Activated T-cell treated with anti-CD3 and anti-CD28 coated beads, Interleukin-2, amount 50 U/mL, for 4 hours (primary cell): ENCODE results near the gene PEX11B. TPM values are rescaled to one million over a fixed set of nuclear protein-coding genes. Genes with fewer than 3 reads are reported as not detected.

ENCODE experiments used
- ATAC-seq, 2 donors: fragments of 200-7000 bp; cut with Tn5 transposase; one replicate each; pipeline ENCODE4 v1.10.0; 2021
- DNase-seq: peaks from one replicate; pipeline ENCODE4 v3.0.0-alpha.2; 2020
- H3K27me3 Mint-ChIP-seq: one replicate; pipeline ENCODE4 v1.8.0; 2021; ENCODE audit warnings: low read depth, mixed read lengths
- H3K36me3 Mint-ChIP-seq: one replicate; pipeline ENCODE4 v1.8.0; 2022; ENCODE audit warnings: mixed read lengths; ENCODE audit not compliant: insufficient read depth
- H3K4me1 Mint-ChIP-seq: one replicate; pipeline ENCODE4 v1.8.0; 2021; ENCODE audit warnings: low read depth, mixed read lengths
- H3K4me3 Mint-ChIP-seq: one replicate; pipeline ENCODE4 v1.8.0; 2021; ENCODE audit warnings: mild to moderate bottlenecking, moderate library complexity, mixed read lengths
- H3K9me3 Mint-ChIP-seq: one replicate; pipeline ENCODE4 v1.8.0; 2021; ENCODE audit warnings: mixed read lengths
- total RNA-seq, 3 donors: library from RNA; stranded (reverse); gene quantifications; one replicate each; pipeline ENCODE4 v1.2.1, GENCODE V29; 2021

Gene PEX11B
- total RNA-seq, 3 donors from 2014 or later: 26.3 to 28.6 (median 28.0) TPM

DNA sequence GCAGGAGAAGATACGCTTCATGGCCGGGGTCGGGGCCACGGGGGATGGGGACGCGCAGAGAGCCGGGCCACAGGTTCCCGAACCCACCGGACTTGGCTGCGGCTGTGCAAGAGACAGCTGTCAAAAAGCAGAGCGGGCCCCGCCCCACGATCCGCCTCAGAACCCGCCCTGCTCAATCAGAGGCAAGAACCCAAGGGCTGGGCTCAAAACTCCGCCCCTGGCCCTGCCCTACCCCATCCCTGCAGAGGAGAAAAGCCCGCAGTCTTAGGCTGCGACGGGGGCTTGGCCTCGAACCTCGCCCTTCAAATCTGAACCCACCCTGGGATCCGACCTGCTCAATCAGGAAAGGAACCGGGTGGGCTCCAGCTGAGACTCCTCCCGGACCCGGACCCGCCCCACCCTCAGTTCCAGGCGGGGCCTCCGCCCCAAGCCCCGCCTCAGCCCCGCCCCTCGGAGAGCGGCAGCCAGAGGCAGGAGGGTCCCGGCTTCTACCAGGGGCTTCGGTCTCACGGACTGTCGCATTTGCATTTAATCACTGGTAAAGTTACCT lies 32.7 kb downstream of the PEX11B start, which contains the start of gene ANKRD35:
Gene ANKRD35, minus strand, starts transcription at position 129 of the 550 bp plus-strand sequence. Its CDS starts 108 bp downstream, at position 21.
- peak; percentile 79 for DNase-seq
- Mint-ChIP-seq H3K9me3 (no peaks in the 10 kb centered on the region), H3K36me3 (no peaks in the 10 kb centered on the region), H3K4me3 (peak within 1 kb of the TSS; percentile 82), H3K27me3 (peaks cover 24% of the 10 kb centered on the region), H3K4me1 (peaks cover 18% of the 10 kb centered on the region)
- ATAC-seq: peak; percentile 99 to 100

DNA sequence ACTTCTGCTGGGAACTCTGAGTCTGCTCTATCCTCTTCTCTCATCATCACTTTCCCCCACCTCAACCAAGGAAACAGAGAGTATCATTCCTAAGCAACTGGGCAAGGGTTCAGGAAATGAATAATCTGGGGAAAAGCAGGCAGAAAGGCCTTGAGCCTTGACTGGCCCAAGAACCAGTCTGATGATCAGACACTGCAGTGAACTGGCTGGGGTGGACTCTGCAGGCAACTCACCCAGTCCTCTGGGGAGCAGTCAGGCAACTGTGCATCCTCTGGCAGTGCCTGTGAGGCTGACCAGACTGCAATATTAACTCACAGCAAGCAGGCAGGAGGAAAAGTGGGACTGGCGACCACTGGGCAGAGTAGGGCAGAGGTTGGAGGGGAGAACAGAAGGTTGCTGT lies 33.8 kb downstream of the PEX11B start:
- Mint-ChIP-seq H3K9me3 (no peaks in the 10 kb centered on the region), H3K36me3 (no peaks in the 10 kb centered on the region), H3K4me1 (peaks cover 18% of the 10 kb centered on the region), H3K4me3 (peak overlapping the region; percentile 82), H3K27me3 (peaks cover 24% of the 10 kb centered on the region)
- ATAC-seq: no peak
- DNase-seq: no peak

DNA sequence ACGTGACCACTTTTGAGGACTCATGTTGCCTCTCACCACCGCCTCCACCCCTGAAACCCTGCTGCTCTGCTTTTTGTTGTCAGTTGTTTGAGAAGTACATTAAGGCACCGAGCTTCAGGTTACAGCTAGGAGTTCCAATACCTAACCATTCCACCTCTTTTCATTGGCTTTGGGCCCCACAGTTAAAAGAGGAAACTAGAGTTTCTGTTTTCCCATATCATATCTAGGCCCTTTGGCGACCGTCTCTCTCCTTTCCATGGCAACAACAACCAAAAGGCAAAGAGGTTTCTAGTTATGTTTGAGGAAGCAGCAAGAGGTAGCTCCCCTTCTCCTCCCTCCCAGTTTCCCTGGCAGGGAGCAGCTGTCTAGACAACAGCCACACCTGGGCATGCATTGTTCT lies 38.7 kb downstream of the PEX11B start:
- H3K9me3 Mint-ChIP-seq: no peaks in the 10 kb centered on the region
- H3K27me3 Mint-ChIP-seq: peaks cover 25% of the 10 kb centered on the region
- ATAC-seq (no peak), DNase-seq (no peak)
- peaks cover 2% of the 10 kb centered on the region for H3K4me1 Mint-ChIP-seq
- H3K4me3 Mint-ChIP-seq: no peak overlapping the region
- no peaks in the 10 kb centered on the region for H3K36me3 Mint-ChIP-seq

DNA sequence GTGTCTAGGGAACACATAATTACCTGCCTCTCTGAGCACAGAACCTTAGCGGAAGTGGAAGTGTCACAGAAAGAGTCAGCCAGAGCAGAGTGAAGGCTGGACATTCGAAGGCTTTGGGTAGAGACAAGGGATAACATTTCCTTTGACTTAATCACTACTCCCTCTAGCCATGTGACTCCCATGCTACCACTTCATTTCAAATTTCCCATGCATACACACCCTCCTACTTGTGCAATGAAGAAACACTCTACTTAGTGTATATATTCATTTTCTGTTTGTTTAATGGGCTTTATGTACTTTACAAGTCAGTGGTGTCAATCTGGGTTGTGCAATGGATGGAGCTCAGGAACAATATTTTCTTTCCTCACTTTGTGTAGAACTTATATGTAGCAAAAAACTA lies 39.8 kb downstream of the PEX11B start:
- Mint-ChIP-seq H3K4me3 (no peak overlapping the region), H3K36me3 (no peaks in the 10 kb centered on the region), H3K27me3 (peaks cover 20% of the 10 kb centered on the region), H3K4me1 (no peaks in the 10 kb centered on the region), H3K9me3 (no peaks in the 10 kb centered on the region)
- ATAC-seq (no peak), DNase-seq (no peak)

DNA sequence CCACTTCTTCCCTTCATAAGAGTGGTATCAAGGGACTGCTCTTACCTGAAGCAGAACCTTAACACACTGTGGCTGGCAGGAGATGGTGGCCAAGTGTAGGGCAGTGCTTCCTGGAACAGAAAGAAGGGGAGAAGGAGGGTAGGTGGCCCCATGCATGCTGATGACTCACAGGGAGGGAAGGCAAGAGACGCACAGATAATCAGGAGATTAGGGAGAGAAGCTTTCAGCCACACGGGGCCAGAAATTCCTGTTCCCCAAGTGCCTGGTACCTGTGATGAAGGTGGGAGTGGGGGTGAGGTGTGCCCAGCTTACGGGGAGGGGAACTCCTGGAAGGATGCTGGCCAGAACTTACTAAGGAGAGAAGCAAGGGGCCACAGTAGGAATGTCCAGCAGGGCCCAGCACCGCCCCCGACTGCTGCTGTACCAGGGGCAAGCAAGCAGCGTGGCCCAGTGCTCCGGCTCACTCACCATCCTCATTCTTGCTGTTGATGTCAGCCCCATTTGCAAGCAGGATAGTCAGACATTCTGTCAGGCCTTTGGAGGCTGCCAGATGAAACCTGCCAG lies 40.5 kb downstream of the PEX11B start:
- Mint-ChIP-seq H3K36me3 (no peaks in the 10 kb centered on the region), H3K4me1 (peaks cover under 1% of the 10 kb centered on the region), H3K9me3 (no peaks in the 10 kb centered on the region), H3K4me3 (no peak overlapping the region), H3K27me3 (peaks cover 15% of the 10 kb centered on the region)
- DNase-seq (no peak), ATAC-seq (no peak)

DNA sequence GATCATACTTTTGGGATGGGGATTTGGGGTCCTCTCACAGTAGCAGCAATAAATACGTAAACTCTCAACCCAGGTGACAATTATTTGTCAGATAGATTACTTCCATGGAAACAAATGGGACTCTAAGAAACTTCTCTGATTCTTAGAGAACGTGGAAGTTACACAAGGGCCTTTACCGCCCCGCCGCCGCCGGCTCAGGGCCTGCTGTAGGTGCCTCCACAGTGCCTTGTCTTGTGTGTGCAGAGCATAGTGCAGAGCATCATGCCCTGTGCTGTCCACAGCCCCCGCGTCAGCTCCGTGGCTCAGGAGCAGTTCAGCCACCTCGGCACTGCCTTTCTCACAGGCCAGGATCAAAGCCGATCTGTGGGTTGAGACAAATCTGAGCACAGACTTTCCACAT lies 43.9 kb downstream of the PEX11B start:
- Mint-ChIP-seq H3K27me3 (peaks cover 10% of the 10 kb centered on the region), H3K36me3 (no peaks in the 10 kb centered on the region), H3K9me3 (no peaks in the 10 kb centered on the region), H3K4me3 (no peak overlapping the region), H3K4me1 (peaks cover 17% of the 10 kb centered on the region)
- DNase-seq: no peak
- no peak for ATAC-seq

DNA sequence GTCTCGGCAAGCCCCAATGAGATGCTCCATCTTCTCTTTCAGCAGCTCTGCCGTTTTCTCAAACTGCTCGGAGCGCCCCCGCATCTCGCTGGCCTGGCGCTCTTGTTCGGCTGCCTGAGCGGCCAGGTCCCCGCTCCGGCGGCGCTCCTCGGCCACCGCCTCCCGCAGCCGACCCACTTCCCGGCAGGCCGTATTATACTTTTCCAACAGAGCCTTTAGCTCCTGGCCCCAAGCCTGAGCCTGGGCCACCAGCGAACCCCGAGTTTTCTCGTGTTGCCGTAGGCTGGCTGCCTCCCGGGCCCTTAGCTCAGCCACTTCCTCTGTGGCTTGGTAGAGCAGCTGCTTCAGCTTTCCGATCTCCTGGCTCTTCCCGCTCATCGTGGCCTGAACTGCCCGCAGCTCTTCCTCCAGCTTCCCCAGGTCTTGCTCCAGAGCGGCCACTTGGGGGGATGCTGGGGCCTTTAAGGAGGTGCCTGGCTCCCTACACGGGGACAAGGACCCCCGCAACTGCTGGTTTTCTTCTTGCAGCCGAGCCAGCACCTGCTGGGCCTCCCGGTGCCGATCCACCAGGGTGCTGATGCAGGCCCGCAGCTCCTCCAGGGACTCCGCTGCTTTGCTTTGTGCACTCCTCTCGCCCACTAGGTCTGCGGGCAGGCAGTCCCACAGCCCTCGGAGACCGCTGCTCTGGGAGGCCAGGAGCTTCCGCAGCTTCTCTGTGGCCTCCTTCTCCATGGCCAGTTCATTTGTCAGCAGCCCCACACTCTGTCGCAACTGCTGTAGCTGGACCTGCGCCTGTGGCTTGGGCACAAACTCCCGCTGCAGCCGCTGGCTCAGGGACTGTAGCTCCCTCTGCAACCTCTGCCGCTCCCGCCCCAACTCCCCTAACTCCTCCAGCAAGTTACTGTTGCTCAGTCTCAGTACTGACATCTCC lies 46.3 kb downstream of the PEX11B start:
- ATAC-seq: peak; percentile 75 to 82

DNA sequence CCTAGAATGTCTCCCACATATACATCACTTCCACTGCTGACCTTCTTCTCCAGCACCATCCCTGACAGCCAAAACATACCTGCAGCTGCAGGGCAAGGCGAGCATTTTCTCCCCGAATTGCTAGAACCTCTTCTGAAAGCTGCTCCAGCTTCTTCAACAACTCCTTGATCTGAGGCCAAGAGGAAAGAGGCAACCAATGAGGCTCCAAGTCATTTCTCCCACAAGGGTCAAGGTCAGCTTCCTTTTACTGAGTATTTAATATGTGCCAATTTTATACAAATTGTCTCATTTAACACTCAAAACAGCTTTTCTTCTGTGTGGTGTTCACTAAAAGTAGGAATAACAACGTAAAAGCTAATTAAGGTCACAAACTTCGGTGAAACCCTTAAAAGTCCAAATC lies 50.3 kb downstream of the PEX11B start:
- ATAC-seq (no peak), DNase-seq (no peak)
- no peaks in the 10 kb centered on the region for H3K9me3 Mint-ChIP-seq
- H3K36me3 Mint-ChIP-seq: no peaks in the 10 kb centered on the region
- H3K4me1 Mint-ChIP-seq: peaks cover 17% of the 10 kb centered on the region
- no peak overlapping the region for H3K4me3 Mint-ChIP-seq
- peaks cover 3% of the 10 kb centered on the region for H3K27me3 Mint-ChIP-seq

More for the DNA sequence above, 46.3 kb downstream of the PEX11B start:
- H3K9me3 Mint-ChIP-seq: no peaks in the 10 kb centered on the region
- peak overlapping the region; percentile 76 for H3K4me3 Mint-ChIP-seq
- DNase-seq: peak; percentile 27
- peaks cover 17% of the 10 kb centered on the region for H3K4me1 Mint-ChIP-seq
- peaks cover 10% of the 10 kb centered on the region for H3K27me3 Mint-ChIP-seq
- H3K36me3 Mint-ChIP-seq: no peaks in the 10 kb centered on the region

DNA sequence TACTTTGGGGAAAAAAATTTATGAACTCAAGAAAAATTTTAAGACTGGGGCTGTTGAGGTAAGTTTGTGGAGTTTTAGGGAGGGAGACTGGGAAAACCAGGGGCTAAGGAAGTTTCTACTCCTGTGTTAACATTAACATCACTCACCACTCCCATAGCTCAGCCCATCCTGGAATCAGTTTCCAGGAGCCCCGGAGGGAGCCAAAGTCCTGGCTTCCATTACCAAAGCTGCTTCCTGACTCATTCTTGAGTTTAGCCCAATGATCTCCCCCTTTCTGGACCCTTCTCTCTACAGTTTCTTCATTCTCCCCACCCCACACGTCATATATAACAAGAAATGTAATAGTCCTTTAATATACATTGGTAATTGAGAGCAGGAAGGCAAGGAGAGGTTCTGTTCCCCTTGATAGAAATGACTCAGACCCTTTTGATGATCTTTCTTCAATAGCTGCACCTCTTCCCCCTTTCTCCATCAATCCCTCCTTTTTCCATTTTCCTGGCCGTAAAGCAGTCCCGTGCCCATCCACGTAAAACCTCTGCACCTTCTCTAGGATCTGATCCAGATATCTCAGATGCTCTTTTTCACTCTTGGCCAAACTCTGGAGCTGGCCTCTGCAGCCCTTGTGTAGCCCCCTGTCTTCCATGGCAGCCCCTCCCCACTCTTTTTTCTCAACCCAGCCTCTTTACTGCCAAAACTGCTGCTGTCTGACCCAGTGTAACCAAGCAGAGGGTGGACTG lies 55.1 kb downstream of the PEX11B start:
- peaks cover 3% of the 10 kb centered on the region for H3K4me1 Mint-ChIP-seq
- H3K36me3 Mint-ChIP-seq: no peaks in the 10 kb centered on the region
- no peaks in the 10 kb centered on the region for H3K9me3 Mint-ChIP-seq
- no peak for ATAC-seq
- no peak for DNase-seq
- peaks cover 3% of the 10 kb centered on the region for H3K27me3 Mint-ChIP-seq
- H3K4me3 Mint-ChIP-seq: no peak overlapping the region

Other genes with a start within 250 kb of the PEX11B start
- under 1 TPM in 1 of 3 donors, not detected in 2; 0.08 TPM for gene PDZK1, start 211.3 kb downstream of the PEX11B start, total RNA-seq
- 1 to 10 TPM; 1.7 to 6.4 (median 2.2) TPM for gene CD160, start 199.2 kb downstream of the PEX11B start, total RNA-seq
- 10 to 100 TPM; 12.6 to 13.5 (median 12.6) TPM for gene RNF115, start 94.6 kb downstream of the PEX11B start, total RNA-seq
- 10 to 100 TPM; 55.6 to 64.5 (median 55.8) TPM for gene POLR3C, start 94.5 kb downstream of the PEX11B start, total RNA-seq
- gene NUDT17, start 73.1 kb downstream of the PEX11B start, total RNA-seq: 1 to 10 TPM; 2.1 to 3.1 (median 2.8) TPM
- 10 to 100 TPM; 10.6 to 14.2 (median 12.0) TPM for gene PIAS3, start 59.6 kb downstream of the PEX11B start, total RNA-seq
- gene ANKRD35, start 32.9 kb downstream of the PEX11B start, total RNA-seq: under 1 TPM; 0.05 to 0.42 (median 0.10) TPM
- gene ITGA10, start 8.7 kb downstream of the PEX11B start, total RNA-seq: 1 to 10 TPM; 1.2 to 1.4 (median 1.2) TPM
- gene RBM8A, start 8.8 kb upstream of the PEX11B start, total RNA-seq: 100 to 1,000 TPM; 603 to 609 (median 606) TPM
- 10 to 100 TPM; 40.7 to 43.3 (median 41.9) TPM for gene LIX1L, start 39.3 kb upstream of the PEX11B start, total RNA-seq
- 1 to 10 TPM; 6.2 to 8.7 (median 7.6) TPM for gene ANKRD34A, start 45.9 kb upstream of the PEX11B start, total RNA-seq
- 10 to 100 TPM; 11.7 to 14.5 (median 13.9) TPM for gene POLR3GL, start 46.0 kb upstream of the PEX11B start, total RNA-seq
- gene TXNIP, start 77.9 kb upstream of the PEX11B start, total RNA-seq: 10 to 100 TPM; 68.9 to 91.0 (median 83.7) TPM
- not detected for gene HJV, start 103.0 kb upstream of the PEX11B start, total RNA-seq
- under 1 TPM; 0.61 to 0.76 (median 0.63) TPM for gene NBPF10, start 226.1 kb upstream of the PEX11B start, total RNA-seq